ENCODE measurements around the gene PDGFD.
A peak's percentile ranks its signal among the peaks of the same experiment; 100 is the strongest.

The PDGFD gene

GRCh38 chr11:103987629-103988594 lies 176.0 kb downstream of the PDGFD start:
- no peak overlapping the region for H3K27ac ChIP-seq (ENCODE audit: low read length)
- H3K4me3 ChIP-seq (ENCODE audit: low read length), result no peak overlapping the region
- H3K4me2 ChIP-seq (ENCODE audit: low read length), result no peak overlapping the region
- no peak overlapping the region for H2AFZ ChIP-seq (ENCODE audit: low read depth, low read length)
- peaks cover 7% of the 10 kb centered on the region; the same call in 1 of the 2 replicates for H3K27me3 ChIP-seq (ENCODE audit: low read depth, low read length)
- H3K4me1 ChIP-seq (ENCODE audit: low read length), result no peaks in the 10 kb centered on the region
- H3K79me2 ChIP-seq (ENCODE audit: low read length), result no peaks in the 10 kb centered on the region
- no peak overlapping the region for H3K9ac ChIP-seq (ENCODE audit: low read length)
- no peaks in the 10 kb centered on the region for H3K9me3 ChIP-seq (ENCODE audit: insufficient read depth, low read length)
- TF ChIP-seq CTCF (IDR thresholded peaks at IDR 0.05; ENCODE audit: low read depth, low read length), result 0 out of 2 replicates have a peak, but pooled peaks have one; percentile 16
- TF ChIP-seq EZH2phosphoT487 (IDR thresholded peaks at IDR 0.05; ENCODE audit: low read depth), result no peak
- no peaks in the 10 kb centered on the region for H3K36me3 ChIP-seq (replicated peaks; ENCODE audit: low read depth, low read length)
- no peaks in the 10 kb centered on the region for H4K20me1 ChIP-seq (ENCODE audit: insufficient read depth, low read length)

- Histone ChIP-seq H3K4me1 (ENCODE audit: low read length) (no peaks in the 10 kb centered on the region), H3K36me3 (replicated peaks; ENCODE audit: low read depth, low read length) (no peaks in the 10 kb centered on the region), H2AFZ (ENCODE audit: low read depth, low read length) (no peak overlapping the region), H3K4me2 (ENCODE audit: low read length) (no peak overlapping the region), H3K27ac (ENCODE audit: low read length) (no peak overlapping the region), H3K9me3 (ENCODE audit: insufficient read depth, low read length) (no peaks in the 10 kb centered on the region), H3K9ac (ENCODE audit: low read length) (no peak overlapping the region), H3K4me3 (ENCODE audit: low read length) (no peak overlapping the region), H3K79me2 (ENCODE audit: low read length) (no peaks in the 10 kb centered on the region), H3K27me3 (ENCODE audit: low read depth, low read length) (no peaks in the 10 kb centered on the region; the same call in 1 of the 2 replicates), H4K20me1 (ENCODE audit: insufficient read depth, low read length) (no peaks in the 10 kb centered on the region)
- TF ChIP-seq CTCF (IDR thresholded peaks at IDR 0.05; ENCODE audit: low read depth, low read length), result no peak
- no peak for TF ChIP-seq EZH2phosphoT487 (IDR thresholded peaks at IDR 0.05; ENCODE audit: low read depth)
Measured at GRCh38 chr11:103985041-103985440, 178.9 kb downstream of the PDGFD start.

- Histone ChIP-seq H4K20me1 (ENCODE audit: insufficient read depth, low read length) (no peaks in the 10 kb centered on the region), H3K27ac (ENCODE audit: low read length) (no peak overlapping the region), H3K9me3 (ENCODE audit: insufficient read depth, low read length) (no peaks in the 10 kb centered on the region), H3K4me2 (ENCODE audit: low read length) (no peak overlapping the region), H3K36me3 (replicated peaks; ENCODE audit: low read depth, low read length) (no peaks in the 10 kb centered on the region), H2AFZ (ENCODE audit: low read depth, low read length) (no peak overlapping the region), H3K79me2 (ENCODE audit: low read length) (no peaks in the 10 kb centered on the region), H3K4me1 (ENCODE audit: low read length) (no peaks in the 10 kb centered on the region), H3K27me3 (ENCODE audit: low read depth, low read length) (no peaks in the 10 kb centered on the region), H3K4me3 (ENCODE audit: low read length) (no peak overlapping the region), H3K9ac (ENCODE audit: low read length) (no peak overlapping the region)
- TF ChIP-seq CTCF (IDR thresholded peaks at IDR 0.05; ENCODE audit: low read depth, low read length) (no peak), EZH2phosphoT487 (IDR thresholded peaks at IDR 0.05; ENCODE audit: low read depth) (no peak)
Measured at GRCh38 chr11:103980108-103980507, 183.8 kb downstream of the PDGFD start.

Measured in OCI-LY3 (cell line).